Osteocyte (in vitro differentiated cells): ENCODE results near the gene NRIP1. TPM values are rescaled to one million over a fixed set of nuclear protein-coding genes. Genes with fewer than 3 reads are reported as not detected.

Experiments used
- DNase-seq: peaks from one replicate; pipeline ENCODE4 v3.0.0; 2021; ENCODE audit warnings: mixed read lengths; ENCODE audit not compliant: unreplicated experiment; ENCODE audit errors: extremely low spot score
- H3K27ac Mint-ChIP-seq: one replicate; pipeline ENCODE4 v1.8.0; 2021; ENCODE audit warnings: mild to moderate bottlenecking, mixed read lengths; ENCODE audit not compliant: unreplicated experiment
- H3K27me3 Mint-ChIP-seq: one replicate; pipeline ENCODE4 v1.8.0; 2021; ENCODE audit warnings: mixed read lengths; ENCODE audit not compliant: unreplicated experiment
- H3K36me3 Mint-ChIP-seq: one replicate; pipeline ENCODE4 v1.8.0; 2021; ENCODE audit warnings: mixed read lengths; ENCODE audit not compliant: unreplicated experiment
- H3K4me1 Mint-ChIP-seq: one replicate; pipeline ENCODE4 v1.8.0; 2021; ENCODE audit warnings: mixed read lengths; ENCODE audit not compliant: unreplicated experiment
- H3K4me3 Mint-ChIP-seq: one replicate; pipeline ENCODE4 v1.8.0; 2021; ENCODE audit warnings: mild to moderate bottlenecking, moderate library complexity, mixed read lengths; ENCODE audit not compliant: unreplicated experiment
- H3K9me3 Mint-ChIP-seq: one replicate; pipeline ENCODE4 v1.8.0; 2021; ENCODE audit warnings: mixed read lengths; ENCODE audit not compliant: unreplicated experiment
- CTCF ChIP-seq: fragments of 200-600 bp; sonication (generic); IDR thresholded peaks from 2 replicates; pipeline ENCODE4 v1.5.0; 2021; ENCODE audit warnings: antibody characterized with exemption, mild to moderate bottlenecking, moderate library complexity
- total RNA-seq: library from RNA; stranded (reverse); gene quantifications from 2 replicates; pipeline ENCODE4 v1.2.1, GENCODE V29; 2021

Gene NRIP1
- total RNA-seq, 1 donor from 2014 or later = 17.4 TPM

GRCh38 chr21:15010645-15011044 lies 54.2 kb downstream of the NRIP1 start:
- no peak for TF ChIP-seq CTCF
- peaks cover 41% of the 10 kb centered on the region for H3K4me1 Mint-ChIP-seq
- H3K27ac Mint-ChIP-seq = peak overlapping the region; percentile 40
- no peak for DNase-seq
- no peak overlapping the region for H3K4me3 Mint-ChIP-seq
- H3K9me3 Mint-ChIP-seq = peaks cover 6% of the 10 kb centered on the region
- H3K36me3 Mint-ChIP-seq = peaks cover 2% of the 10 kb centered on the region
- no peaks in the 10 kb centered on the region for H3K27me3 Mint-ChIP-seq

DNA sequence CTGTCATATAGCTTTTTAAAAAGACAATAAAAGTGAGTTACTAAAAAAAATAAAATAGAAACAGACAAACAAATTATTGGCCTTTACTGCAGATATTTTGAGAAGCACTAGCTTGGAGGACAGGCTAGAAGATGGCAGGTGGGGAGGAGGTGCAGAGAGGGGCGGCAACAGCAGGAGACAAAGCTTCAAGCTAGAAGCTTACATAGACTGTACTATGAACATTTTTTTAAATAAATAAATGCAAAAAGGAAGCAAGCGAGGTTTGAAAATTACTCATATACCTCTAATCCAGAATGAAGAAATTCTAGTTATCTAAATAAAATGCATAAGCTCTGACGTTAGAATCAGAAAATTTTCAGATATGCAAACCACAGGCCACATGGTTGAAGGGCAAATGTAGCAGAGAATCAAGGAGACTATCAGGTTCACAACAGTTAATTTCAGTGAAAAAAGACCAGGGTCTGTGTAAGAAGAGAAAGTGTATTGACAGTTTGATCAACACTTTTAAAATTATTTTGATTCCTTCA lies 54.9 kb downstream of the NRIP1 start:
- Mint-ChIP-seq H3K4me1 (peaks cover 44% of the 10 kb centered on the region), H3K9me3 (peaks cover 6% of the 10 kb centered on the region), H3K4me3 (no peak overlapping the region), H3K27ac (peak overlapping the region; percentile 38), H3K27me3 (no peaks in the 10 kb centered on the region), H3K36me3 (peaks cover 2% of the 10 kb centered on the region)
- TF ChIP-seq CTCF = no peak
- no peak for DNase-seq

GRCh38 chr21:15007716-15008296 lies 57.0 kb downstream of the NRIP1 start:
- Mint-ChIP-seq H3K4me3 (no peak overlapping the region), H3K36me3 (peaks cover 4% of the 10 kb centered on the region), H3K9me3 (peaks cover 6% of the 10 kb centered on the region), H3K27ac (no peak overlapping the region), H3K4me1 (peaks cover 52% of the 10 kb centered on the region), H3K27me3 (no peaks in the 10 kb centered on the region)
- DNase-seq = no peak
- TF ChIP-seq CTCF = no peak

- Mint-ChIP-seq H3K9me3 (peaks cover 6% of the 10 kb centered on the region), H3K4me1 (peaks cover 55% of the 10 kb centered on the region), H3K4me3 (no peak overlapping the region), H3K36me3 (peaks cover 4% of the 10 kb centered on the region), H3K27me3 (no peaks in the 10 kb centered on the region), H3K27ac (peak overlapping the region; percentile 13)
- TF ChIP-seq CTCF = no peak
- DNase-seq = no peak
These were observed 58.1 kb downstream of the NRIP1 start for GRCh38 chr21:15006594-15007230.

DNA sequence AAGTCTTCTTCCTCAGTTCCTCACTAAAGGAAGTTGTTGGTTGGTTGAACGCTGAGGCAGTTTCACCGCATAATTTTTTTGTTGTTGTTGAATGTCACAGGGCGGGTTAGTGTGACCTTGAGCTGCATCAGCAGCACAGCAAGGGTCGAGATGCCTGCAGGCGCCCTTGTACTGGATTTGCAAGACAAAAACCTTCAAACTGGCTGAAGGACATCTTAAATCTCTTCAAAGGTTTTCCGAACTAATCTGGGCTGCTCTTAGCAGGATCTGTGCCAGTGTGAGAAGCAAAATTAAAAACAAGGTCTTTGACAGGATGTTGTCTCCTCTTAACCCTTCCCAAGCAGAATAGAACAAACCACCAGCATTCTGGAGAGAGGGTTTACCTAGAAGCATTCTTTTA lies 59.4 kb downstream of the NRIP1 start:
- H3K4me1 Mint-ChIP-seq = peaks cover 59% of the 10 kb centered on the region
- peaks cover 6% of the 10 kb centered on the region for H3K9me3 Mint-ChIP-seq
- H3K4me3 Mint-ChIP-seq = peak overlapping the region; percentile 65
- TF ChIP-seq CTCF = no peak
- H3K27me3 Mint-ChIP-seq = no peaks in the 10 kb centered on the region
- no peak for DNase-seq
- H3K36me3 Mint-ChIP-seq = peaks cover 4% of the 10 kb centered on the region
- peak overlapping the region; percentile 89 for H3K27ac Mint-ChIP-seq
